NCI-H524 (cell line): ENCODE data around the gene CIZ1.
A peak's percentile ranks its signal among the peaks of the same experiment; 100 is the strongest.

Source experiments
- DNase-seq, 2 experiments: peaks; one replicate each; lab custom pipeline; 2025; lab: John Stamatoyannopoulos, UW

CIZ1 gene

GRCh38 chr9:128190516-128191405, 611 bp downstream of the CIZ1 start:
- DNase-seq: no peak

DNA sequence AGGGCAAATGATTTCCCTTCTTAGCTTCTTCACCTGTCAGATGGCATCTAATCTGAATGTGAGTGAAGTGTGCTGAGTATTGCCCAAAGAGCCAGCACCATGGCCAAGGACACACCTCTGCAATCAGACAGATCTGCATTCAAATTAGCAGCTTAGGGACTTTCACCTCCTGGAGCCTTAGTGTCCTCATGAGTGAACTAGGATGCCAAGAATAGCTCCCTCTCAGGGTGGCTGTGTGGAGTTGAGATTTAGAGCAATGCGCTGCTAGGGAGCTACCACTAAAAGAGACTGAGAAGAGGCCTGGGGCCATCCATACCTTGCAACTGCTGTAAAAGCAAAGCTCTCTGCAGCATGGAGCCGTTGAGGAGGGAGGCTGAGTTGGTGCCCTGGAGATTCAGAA, 1.4 kb downstream of the CIZ1 start:
- no peak for DNase-seq

- no peak for DNase-seq
Measured at GRCh38 chr9:128188209-128188608, 3.2 kb downstream of the CIZ1 start.

- DNase-seq: no peak
Measured at GRCh38 chr9:128187361-128187760, 4.0 kb downstream of the CIZ1 start.

GRCh38 chr9:128185979-128186965, 5.1 kb downstream of the CIZ1 start:
- no peak for DNase-seq

GRCh38 chr9:128182893-128183588, 8.3 kb downstream of the CIZ1 start:
- no peak for DNase-seq

GRCh38 chr9:128181480-128181879, 9.9 kb downstream of the CIZ1 start:
- DNase-seq: peak in 1 of 2 experiments; percentile 32

GRCh38 chr9:128180447-128180846, 10.9 kb downstream of the CIZ1 start:
- DNase-seq: no peak

GRCh38 chr9:128180001-128180400, 11.4 kb downstream of the CIZ1 start:
- DNase-seq: no peak

DNA sequence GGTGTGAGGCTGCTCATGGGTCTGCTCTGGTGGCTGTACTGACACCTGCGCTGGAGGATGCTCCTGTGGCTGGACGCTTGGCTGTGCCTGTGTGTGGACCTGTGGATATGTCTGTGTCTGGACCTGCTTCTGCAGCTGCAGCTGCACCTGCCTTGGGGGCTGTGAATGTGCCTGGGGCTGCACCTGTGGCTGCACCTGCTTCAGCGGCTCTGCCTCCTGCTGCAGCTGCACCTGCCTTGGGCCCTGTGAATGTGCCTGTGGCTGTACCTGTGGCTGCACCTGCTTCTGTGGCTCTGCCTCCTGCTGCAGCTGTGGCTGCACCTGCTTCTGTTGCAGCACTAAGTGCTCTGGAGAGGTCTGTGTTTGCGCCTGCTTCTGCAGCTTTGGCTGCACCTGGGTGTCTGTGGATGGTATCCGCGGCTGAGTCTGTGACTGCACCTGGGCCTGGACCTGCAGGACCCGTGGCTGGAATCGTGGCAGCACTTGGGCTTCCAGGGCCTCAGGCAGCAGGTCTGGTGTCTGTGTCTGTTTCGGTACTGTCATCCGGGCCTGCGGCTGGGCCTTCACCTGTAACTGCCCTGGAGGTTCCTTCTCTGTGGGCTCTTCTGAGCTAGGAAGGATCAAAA, 12.5 kb downstream of the CIZ1 start:
- DNase-seq: no peak

GRCh38 chr9:128175726-128176125, 15.6 kb downstream of the CIZ1 start:
- no peak for DNase-seq

DNA sequence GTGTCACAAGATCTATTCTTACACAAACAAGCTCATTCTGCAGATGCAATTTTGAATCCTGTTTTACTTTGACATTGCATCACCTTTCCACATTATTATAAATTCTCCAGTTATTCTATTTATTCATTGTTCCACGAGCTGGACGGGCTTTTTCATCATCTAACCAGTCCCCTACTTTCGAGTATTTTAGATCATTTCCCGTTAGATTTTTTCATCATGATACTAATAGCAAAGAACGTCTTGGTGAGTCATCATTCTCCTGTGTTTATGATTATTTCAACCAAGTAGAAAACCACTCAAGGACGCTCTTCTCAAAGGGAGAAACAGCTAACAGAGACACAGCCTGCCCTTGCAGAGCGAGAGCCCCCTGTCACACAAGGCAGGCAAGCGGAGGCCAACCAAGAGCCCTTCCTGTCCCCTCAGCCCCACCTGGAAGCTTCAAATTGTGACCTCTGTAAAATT, 16.2 kb downstream of the CIZ1 start:
- no peak for DNase-seq

DNA sequence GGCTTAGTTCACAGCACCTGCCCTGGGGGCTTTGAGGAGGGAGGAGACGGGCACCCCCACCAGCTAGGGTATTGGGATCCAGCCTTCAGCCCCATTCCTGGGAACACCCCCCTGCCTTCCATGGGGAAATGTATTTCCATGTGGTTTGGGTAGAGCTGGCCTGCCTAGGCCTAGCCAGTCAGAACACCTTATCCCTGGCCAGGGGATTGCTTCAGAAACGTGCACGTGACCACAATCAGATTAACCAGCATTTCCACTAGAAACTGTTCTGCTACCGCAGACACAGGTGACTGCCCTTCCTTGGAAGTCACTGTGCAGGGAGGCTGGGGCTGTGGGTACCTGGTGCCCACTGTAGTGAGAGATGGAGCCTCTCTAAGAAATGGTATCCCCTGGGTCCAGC, 17.3 kb downstream of the CIZ1 start:
- DNase-seq: no peak

GRCh38 chr9:128169925-128170324, 21.4 kb downstream of the CIZ1 start:
- peak; percentile 95 to 98 for DNase-seq

DNA sequence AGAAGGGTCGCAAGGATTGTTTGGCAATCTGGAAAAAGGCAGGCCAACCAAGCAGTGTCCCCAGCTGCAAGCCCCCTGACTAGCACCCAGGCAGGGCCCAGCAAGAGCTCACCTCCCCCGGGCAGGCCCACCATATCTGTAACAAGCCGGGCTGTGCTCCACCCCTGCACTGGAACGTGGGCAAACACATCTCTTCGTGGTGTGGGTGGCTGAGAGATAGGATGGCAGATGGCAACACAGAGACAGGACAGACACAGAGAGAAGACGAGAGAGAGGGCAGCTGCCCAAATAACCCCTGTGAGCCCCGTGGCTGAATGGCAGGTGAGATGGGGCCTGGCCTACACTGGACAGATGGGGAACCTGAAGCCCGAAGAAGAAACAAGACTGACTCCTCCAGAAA, 21.9 kb downstream of the CIZ1 start:
- peak; percentile 66 to 77 for DNase-seq

- no peak for DNase-seq
Measured at GRCh38 chr9:128168731-128169308, 22.6 kb downstream of the CIZ1 start.

DNA sequence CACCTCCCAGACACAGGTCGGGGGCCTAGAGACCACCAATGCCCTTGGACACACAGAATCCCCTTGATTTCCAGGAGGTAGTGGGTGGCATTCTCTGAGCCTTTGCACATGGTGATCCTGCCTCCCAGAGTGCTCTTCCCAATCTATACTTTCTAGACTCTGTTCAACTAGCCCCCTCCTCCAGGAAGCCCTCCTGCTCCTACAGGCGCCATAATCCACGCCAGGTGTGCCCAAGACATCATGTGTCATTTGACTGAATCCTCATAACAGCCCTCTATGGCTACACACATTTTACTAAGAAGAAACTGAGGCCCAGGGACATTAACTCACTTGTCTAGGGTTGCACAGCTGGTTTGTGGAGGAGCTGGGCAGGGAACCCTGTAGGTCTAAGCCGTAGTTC, 24.2 kb downstream of the CIZ1 start:
- no peak for DNase-seq

DNA sequence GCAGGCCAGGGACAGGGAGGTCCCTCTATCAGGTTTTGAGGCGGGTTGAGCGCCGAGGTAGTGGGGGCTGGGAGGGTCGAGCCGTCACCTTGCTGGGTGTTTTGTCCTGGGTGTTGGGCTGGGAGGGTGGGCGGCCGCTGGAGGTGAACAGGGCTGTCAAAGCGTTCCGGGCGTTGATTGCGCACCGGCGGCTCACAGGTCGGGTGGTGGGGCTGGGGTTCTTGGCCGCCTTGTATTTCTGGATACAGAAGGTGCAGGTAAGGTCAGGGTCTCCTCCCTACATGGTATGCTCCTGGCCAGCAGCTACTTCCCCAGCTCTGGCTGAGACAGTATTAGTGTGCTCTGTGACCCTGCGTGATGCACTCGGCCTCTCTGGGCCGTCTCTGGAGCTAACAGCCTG, 25.2 kb downstream of the CIZ1 start:
- DNase-seq: no peak

- no peak for DNase-seq
Measured at GRCh38 chr9:128164307-128164885, 27.0 kb downstream of the CIZ1 start.

DNA sequence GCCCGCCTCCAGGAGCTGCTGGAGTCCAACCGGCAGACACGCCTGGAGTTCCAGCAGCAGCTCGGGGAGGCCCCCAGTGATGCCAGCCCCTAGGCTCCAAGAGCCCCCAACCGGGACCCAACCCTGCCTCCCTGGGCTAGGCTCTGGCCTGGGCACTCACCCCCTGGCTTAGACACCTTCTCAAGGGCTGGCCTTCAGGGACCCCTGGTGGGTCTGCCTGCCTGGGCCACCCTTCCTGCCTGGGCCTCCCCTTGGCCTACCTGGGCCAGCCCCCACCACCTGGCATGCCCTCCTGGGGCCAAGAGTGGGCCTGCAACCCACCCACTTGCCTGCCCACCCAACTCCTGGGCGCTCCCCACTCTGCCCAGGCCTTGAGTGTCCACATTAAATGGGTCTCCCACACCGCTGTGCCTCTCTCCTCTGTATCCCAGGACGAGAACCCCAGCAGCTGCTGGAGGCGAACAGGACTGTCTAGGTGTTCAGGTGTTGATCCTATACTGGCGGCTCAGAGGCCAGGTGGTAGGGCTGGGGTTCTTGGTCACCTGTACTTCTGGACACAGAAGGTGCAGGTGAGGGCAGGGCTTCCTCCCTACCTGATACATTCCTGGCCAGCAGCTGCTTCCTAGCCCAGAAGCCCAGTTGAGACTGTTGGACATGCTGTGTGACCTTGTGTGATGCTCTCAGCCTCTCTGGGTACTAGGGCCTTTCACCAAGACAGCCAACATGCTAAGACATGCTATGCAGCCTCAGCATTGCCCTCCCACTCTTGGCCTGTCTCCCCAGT, 27.7 kb downstream of the CIZ1 start:
- DNase-seq: no peak
